Fibroblast of gingiva (primary cell): ENCODE measurements around the gene APOBEC3C.
"Not testable (repeated sequence)": the region's sequence is repeated elsewhere in the genome, so short reads cannot be mapped to it uniquely, and the experiment has no call there.

Source experiments
- DNase-seq: peaks from one replicate; pipeline ENCODE4 v3.0.0-alpha.2; 2011; ENCODE audit warnings: low read depth

APOBEC3C gene

GRCh38 chr22:39066442-39067276 lies 52.6 kb downstream of the APOBEC3C start:
- not testable (repeated sequence) for DNase-seq

GRCh38 chr22:39068033-39068785 lies 54.2 kb downstream of the APOBEC3C start:
- DNase-seq = no peak
